MM.1S (cell line): ENCODE data around the gene SLC25A41.

Source experiments
- DNase-seq: peaks from one replicate; pipeline ENCODE4 v3.0.0-alpha.2; 2015
- H2AFZ ChIP-seq: fragments of 300-600 bp; sonication (generic); 2 replicates; pipeline ENCODE4 v1.6.0; 2016; ENCODE audit warnings: antibody characterized with exemption, low read length
- H3F3A ChIP-seq: fragments of 300-600 bp; sonication (generic); 2 replicates; pipeline ENCODE4 v1.6.1; 2016; ENCODE audit warnings: mild to moderate bottlenecking, antibody characterized with exemption, low read length, moderate library complexity, mixed read lengths; ENCODE audit not compliant: insufficient read depth
- H3K27ac ChIP-seq: fragments of 300-600 bp; sonication (generic); 2 replicates; pipeline ENCODE4 v1.5.1; 2016; ENCODE audit warnings: mild to moderate bottlenecking, low read length
- H3K27me3 ChIP-seq: fragments of 300-600 bp; sonication (generic); replicated peaks from 2 replicates; pipeline ENCODE4 v1.6.0; 2016; ENCODE audit warnings: low read length; ENCODE audit not compliant: insufficient read depth
- H3K36me3 ChIP-seq: fragments of 300-600 bp; sonication (generic); replicated peaks from 2 replicates; pipeline ENCODE4 v1.6.1; 2016; ENCODE audit warnings: mild to moderate bottlenecking, low read length, mixed read lengths; ENCODE audit not compliant: insufficient read depth
- H3K4me1 ChIP-seq: fragments of 300-600 bp; sonication (generic); 2 replicates; pipeline ENCODE4 v1.6.1; 2016; ENCODE audit warnings: low read length, mixed read lengths
- H3K4me2 ChIP-seq: fragments of 300-600 bp; sonication (generic); 2 replicates; pipeline ENCODE4 v1.6.0; 2016; ENCODE audit warnings: low read depth, low read length
- H3K4me3 ChIP-seq: fragments of 300-600 bp; sonication (generic); 2 replicates; pipeline ENCODE4 v1.5.1; 2016; ENCODE audit warnings: low read length, mixed read lengths
- H3K79me2 ChIP-seq: fragments of 300-600 bp; sonication (generic); 2 replicates; pipeline ENCODE4 v1.6.1; 2016; ENCODE audit warnings: mixed run types, low read length, mixed read lengths
- H3K9ac ChIP-seq: fragments of 300-600 bp; sonication (generic); 2 replicates; pipeline ENCODE4 v1.6.1; 2016; ENCODE audit warnings: low read length, mixed read lengths
- H3K9me2 ChIP-seq: fragments of 300-600 bp; sonication (generic); replicated peaks from 2 replicates; pipeline ENCODE4 v1.6.1; 2016; ENCODE audit warnings: mild to moderate bottlenecking, low read length, mixed read lengths; ENCODE audit not compliant: insufficient read depth
- H3K9me3 ChIP-seq: fragments of 300-600 bp; sonication (generic); replicated peaks from 2 replicates; pipeline ENCODE4 v1.6.1; 2016; ENCODE audit warnings: mild to moderate bottlenecking, low read length, mixed read lengths; ENCODE audit not compliant: insufficient read depth
- H4K20me1 ChIP-seq: fragments of 300-600 bp; sonication (generic); 2 replicates; pipeline ENCODE4 v1.6.1; 2016; ENCODE audit warnings: mild to moderate bottlenecking, low read length, moderate library complexity, mixed read lengths; ENCODE audit not compliant: insufficient read depth
- CTCF ChIP-seq: fragments of 300-600 bp; sonication (generic); IDR thresholded peaks from 2 replicates; pipeline ENCODE4 v1.5.1; 2016; ENCODE audit warnings: antibody characterized with exemption, low read length, mixed read lengths
- EZH2 ChIP-seq: fragments of 300-600 bp; sonication (generic); optimal IDR thresholded peaks from 2 replicates; pipeline ENCODE3; 2017; ENCODE audit warnings: low read depth, mild to moderate bottlenecking, antibody characterized with exemption, low read length, mixed read lengths
- EZH2phosphoT487 ChIP-seq: fragments of 300-600 bp; sonication (generic); IDR thresholded peaks from 2 replicates; pipeline ENCODE4 v1.6.1; 2018; ENCODE audit warnings: antibody characterized with exemption, low read length

The SLC25A41 gene

GRCh38 chr19:6466526-6467248 lies 33.1 kb upstream of the SLC25A41 start:
- Histone ChIP-seq H3K4me2 (no peak overlapping the region), H3K4me3 (no peak overlapping the region), H3K27me3 (no peaks in the 10 kb centered on the region), H3K9me2 (no peaks in the 10 kb centered on the region), H4K20me1 (no peaks in the 10 kb centered on the region), H3K79me2 (peaks cover 5% of the 10 kb centered on the region; the same call in 1 of the 2 replicates), H2AFZ (no peak overlapping the region), H3F3A (0 out of 2 replicates have a peak, but pooled peaks cover 4% of the 10 kb centered on the region), H3K36me3 (no peaks in the 10 kb centered on the region), H3K9me3 (no peaks in the 10 kb centered on the region), H3K9ac (no peak overlapping the region), H3K27ac (no peak overlapping the region), H3K4me1 (no peaks in the 10 kb centered on the region)
- no peak for DNase-seq
- no peak for TF ChIP-seq EZH2phosphoT487
- no peak for TF ChIP-seq EZH2
- TF ChIP-seq CTCF = no peak

- H3F3A ChIP-seq = peaks cover 7% of the 10 kb centered on the region
- H3K79me2 ChIP-seq = peaks cover 5% of the 10 kb centered on the region; the same call in 1 of the 2 replicates
- no peak for DNase-seq
- no peaks in the 10 kb centered on the region for H3K27me3 ChIP-seq
- H2AFZ ChIP-seq = no peak overlapping the region
- H4K20me1 ChIP-seq = no peaks in the 10 kb centered on the region
- no peaks in the 10 kb centered on the region for H3K4me1 ChIP-seq
- no peaks in the 10 kb centered on the region for H3K9me2 ChIP-seq
- no peak overlapping the region for H3K4me3 ChIP-seq
- H3K4me2 ChIP-seq = no peak overlapping the region
- H3K9me3 ChIP-seq = no peaks in the 10 kb centered on the region
- H3K27ac ChIP-seq = no peak overlapping the region
- TF ChIP-seq EZH2phosphoT487 = no peak
- no peak for TF ChIP-seq EZH2
- TF ChIP-seq CTCF = no peak
- no peak overlapping the region for H3K9ac ChIP-seq
- no peaks in the 10 kb centered on the region for H3K36me3 ChIP-seq
Observed at GRCh38 chr19:6465663-6466062, 32.1 kb upstream of the SLC25A41 start.

DNA sequence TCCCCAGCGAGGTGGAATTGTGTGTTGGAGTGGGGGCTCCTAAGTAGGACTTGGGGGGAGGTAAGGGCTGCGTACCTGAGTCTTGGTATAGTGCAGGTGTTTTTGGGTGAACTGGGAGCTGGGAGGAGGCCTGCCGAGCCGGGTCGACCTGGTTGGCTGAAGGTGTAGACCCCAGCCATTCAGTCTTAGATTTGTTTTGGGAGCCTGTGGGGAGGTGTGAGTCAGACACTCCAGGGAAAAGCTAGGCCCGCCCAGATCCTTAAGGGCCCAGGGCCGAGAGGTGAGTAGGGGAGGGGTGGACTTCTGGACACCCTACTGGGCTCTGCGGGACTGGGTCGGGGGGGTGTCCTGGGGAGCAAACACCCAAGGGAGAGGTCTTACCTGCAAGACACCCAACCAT lies 31.4 kb upstream of the SLC25A41 start:
- peaks cover 5% of the 10 kb centered on the region; the same call in 1 of the 2 replicates for H3K79me2 ChIP-seq
- no peak overlapping the region for H2AFZ ChIP-seq
- H3K4me3 ChIP-seq = peak overlapping the region; percentile 72; the same call in 1 of the 2 replicates
- H3F3A ChIP-seq = peaks cover 10% of the 10 kb centered on the region
- no peaks in the 10 kb centered on the region for H3K4me1 ChIP-seq
- no peaks in the 10 kb centered on the region for H3K36me3 ChIP-seq
- H3K27me3 ChIP-seq = no peaks in the 10 kb centered on the region
- no peaks in the 10 kb centered on the region for H3K9me2 ChIP-seq
- H3K27ac ChIP-seq = no peak overlapping the region
- H3K9ac ChIP-seq = no peak overlapping the region
- no peaks in the 10 kb centered on the region for H3K9me3 ChIP-seq
- DNase-seq = no peak
- TF ChIP-seq EZH2phosphoT487 (no peak), CTCF (no peak), EZH2 (no peak)
- peak overlapping the region; percentile 71; the same call in 1 of the 2 replicates for H3K4me2 ChIP-seq
- no peaks in the 10 kb centered on the region for H4K20me1 ChIP-seq
